H9 (cell line): ENCODE results near the gene PCID2. TPM values are rescaled to one million over a fixed set of nuclear protein-coding genes. Genes with fewer than 3 reads are reported as not detected.

Experiments
- DNase-seq: peaks from one replicate; pipeline ENCODE4 v3.0.0-alpha.2; 2017
- H2AFZ ChIP-seq: one replicate; pipeline ENCODE4 v1.6.1; 2013; ENCODE audit warnings: mild to moderate bottlenecking, low read length, control low read depth, moderate library complexity
- H2AK5ac ChIP-seq: 2 replicates; pipeline ENCODE4 v1.6.1; 2013; ENCODE audit warnings: low read length, control low read depth, mixed read lengths; ENCODE audit not compliant: insufficient read length
- H2BK120ac ChIP-seq: one replicate; pipeline ENCODE4 v1.6.1; 2013; ENCODE audit warnings: low read depth, mild to moderate bottlenecking, low read length, control low read depth, inconsistent platforms; ENCODE audit not compliant: poor library complexity, severe bottlenecking
- H2BK12ac ChIP-seq: 2 replicates; pipeline ENCODE4 v1.6.1; 2013; ENCODE audit warnings: low read length, control low read depth, mixed read lengths, low read depth; ENCODE audit not compliant: insufficient read length
- H2BK15ac ChIP-seq: 2 replicates; pipeline ENCODE4 v1.6.1; 2013; ENCODE audit warnings: low read depth, low read length, control low read depth
- H2BK20ac ChIP-seq: one replicate; pipeline ENCODE4 v1.6.1; 2013; ENCODE audit warnings: low read depth, mild to moderate bottlenecking, low read length, control low read depth, inconsistent platforms; ENCODE audit not compliant: poor library complexity, severe bottlenecking
- H2BK5ac ChIP-seq: 2 replicates; pipeline ENCODE4 v1.6.1; 2013; ENCODE audit warnings: low read length, control low read depth, mixed read lengths; ENCODE audit not compliant: insufficient read length
- H3K14ac ChIP-seq: 2 replicates; pipeline ENCODE4 v1.6.1; 2013; ENCODE audit warnings: low read length, control low read depth; ENCODE audit not compliant: insufficient read depth
- H3K18ac ChIP-seq: 2 replicates; pipeline ENCODE4 v1.6.1; 2013; ENCODE audit warnings: low read depth, mild to moderate bottlenecking, mixed read lengths, low read length, control low read depth; ENCODE audit not compliant: insufficient read length
- H3K23ac ChIP-seq: 2 replicates; pipeline ENCODE4 v1.6.1; 2013; ENCODE audit warnings: low read length, control low read depth, mixed read lengths, low read depth; ENCODE audit not compliant: insufficient read length
- H3K23me2 ChIP-seq: 2 replicates; pipeline ENCODE4 v1.6.1; 2013; ENCODE audit warnings: low read depth, mild to moderate bottlenecking, mixed read lengths, low read length, control low read depth; ENCODE audit not compliant: insufficient read length, poor library complexity, severe bottlenecking
- H3K27ac ChIP-seq: 2 replicates; pipeline ENCODE4 v1.5.1; 2013; ENCODE audit warnings: low read length, control low read depth, mixed read lengths, low read depth; ENCODE audit not compliant: insufficient read length
- H3K27me3 ChIP-seq: 2 replicates; pipeline ENCODE4 v1.6.1; 2013; ENCODE audit warnings: low read length, control low read depth, inconsistent platforms; ENCODE audit not compliant: insufficient read depth
- H3K4ac ChIP-seq: 2 replicates; pipeline ENCODE4 v1.6.1; 2013; ENCODE audit warnings: low read depth, mild to moderate bottlenecking, control low read depth, inconsistent platforms, low read length, moderate library complexity
- H3K4me1 ChIP-seq: 2 replicates; pipeline ENCODE4 v1.6.1; 2013; ENCODE audit warnings: low read length, control low read depth, inconsistent platforms; ENCODE audit not compliant: insufficient read depth
- H3K4me2 ChIP-seq: 2 replicates; pipeline ENCODE4 v1.6.1; 2013; ENCODE audit warnings: low read length, control low read depth, mixed read lengths; ENCODE audit not compliant: insufficient read length, insufficient read depth
- H3K56ac ChIP-seq: 2 replicates; pipeline ENCODE4 v1.6.1; 2013; ENCODE audit warnings: low read depth, mild to moderate bottlenecking, mixed read lengths, low read length, control low read depth; ENCODE audit not compliant: insufficient read length
- H3K79me1 ChIP-seq: 2 replicates; pipeline ENCODE4 v1.6.1; 2013; ENCODE audit warnings: low read depth, mild to moderate bottlenecking, moderate library complexity, low read length, control low read depth, inconsistent platforms; ENCODE audit not compliant: insufficient read depth, poor library complexity, severe bottlenecking
- H3K79me2 ChIP-seq: 2 replicates; pipeline ENCODE4 v1.6.1; 2013; ENCODE audit warnings: low read length, control low read depth, inconsistent platforms; ENCODE audit not compliant: insufficient read depth
- H3K9ac ChIP-seq: 2 replicates; pipeline ENCODE4 v1.6.1; 2013; ENCODE audit warnings: low read length, control low read depth, mixed read lengths; ENCODE audit not compliant: insufficient read length; ENCODE audit errors: extremely low read depth
- H3K9me3 ChIP-seq: one replicate; pipeline ENCODE4 v1.6.1; 2013; ENCODE audit warnings: low read depth, low read length, inconsistent platforms; ENCODE audit not compliant: control insufficient read depth
- H3T11ph ChIP-seq: one replicate; pipeline ENCODE4 v1.6.1; 2013; ENCODE audit warnings: mild to moderate bottlenecking, low read length, control low read depth, inconsistent platforms
- H4K20me1 ChIP-seq: one replicate; pipeline ENCODE4 v1.6.1; 2013; ENCODE audit not compliant: control insufficient read depth, insufficient read length, insufficient read depth
- H4K5ac ChIP-seq: 2 replicates; pipeline ENCODE4 v1.6.1; 2013; ENCODE audit warnings: low read depth, mild to moderate bottlenecking, mixed read lengths, low read length, control low read depth; ENCODE audit not compliant: insufficient read length
- H4K8ac ChIP-seq: replicated peaks from 2 replicates; pipeline ENCODE4 v1.6.1; 2013; ENCODE audit warnings: low read length, control low read depth, mixed read lengths, low read depth; ENCODE audit not compliant: insufficient read length
- H4K91ac ChIP-seq: 2 replicates; pipeline ENCODE4 v1.6.1; 2013; ENCODE audit warnings: low read depth, mild to moderate bottlenecking, moderate library complexity, mixed read lengths, low read length, control low read depth; ENCODE audit not compliant: insufficient read length
- H3K27ac Mint-ChIP-seq, 3 experiments: 2 replicates in 2 of 3; 3 replicates in 1 of 3; pipeline ENCODE4 v1.8.0; 2020 to 2021; ENCODE audit warnings: mixed read lengths in 3 of 3, mild to moderate bottlenecking in 1 of 3, moderate library complexity in 1 of 3
- H3K27me3 Mint-ChIP-seq: 2 replicates; pipeline ENCODE4 v1.8.0; 2021; ENCODE audit warnings: low read depth, mild to moderate bottlenecking, moderate library complexity, mixed read lengths
- H3K36me3 Mint-ChIP-seq, 3 experiments: 2 replicates in 2 of 3; 3 replicates in 1 of 3; pipeline ENCODE4 v1.8.0; 2020 to 2021; ENCODE audit warnings: low read depth in 3 of 3, mixed read lengths in 3 of 3; ENCODE audit not compliant: insufficient read depth in 1 of 3
- H3K4me1 Mint-ChIP-seq, 2 experiments: 2 replicates each; pipeline ENCODE4 v1.8.0; 2020; ENCODE audit warnings: mixed read lengths in 2 of 2
- H3K4me3 Mint-ChIP-seq, 2 experiments: 2 replicates in 1 of 2; 3 replicates in 1 of 2; pipeline ENCODE4 v1.8.0; 2020 to 2021; ENCODE audit warnings: mild to moderate bottlenecking in 2 of 2, mixed read lengths in 2 of 2, moderate library complexity in 1 of 2
- H3K9me3 Mint-ChIP-seq, 2 experiments: 2 replicates in 1 of 2; 3 replicates in 1 of 2; pipeline ENCODE4 v1.8.0; 2020; ENCODE audit warnings: mild to moderate bottlenecking in 2 of 2, mixed read lengths in 2 of 2, moderate library complexity in 1 of 2
- WGBS: extraction: QIAGEN DNeasy Blood & Tissue Kit; methylation state at CpG from one replicate; pipeline ENCODE4 v1.1.7; 2013; ENCODE audit warnings: missing lambda C conversion rate, low lambda C conversion rate, mixed read lengths; ENCODE audit not compliant: insufficient read length; ENCODE audit errors: extremely low coverage; 5-methylcytosine and 5-hydroxymethylcytosine counted together
- total RNA-seq: library from RNA; stranded (reverse); gene quantifications from 2 replicates; pipeline ENCODE4 v1.2.1, GENCODE V29; 2021
- TF ChIP-seq, protein P1 (sequence below): fragments of 200-600 bp; sonication (generic); conservative IDR thresholded peaks from 3 replicates; pipeline ENCODE4 v1.8.0; 2021; ENCODE audit warnings: antibody characterized with exemption, mild to moderate bottlenecking

PCID2 gene
- total RNA-seq, 1 experiment from 2014 or later: 66.0 TPM

DNA sequence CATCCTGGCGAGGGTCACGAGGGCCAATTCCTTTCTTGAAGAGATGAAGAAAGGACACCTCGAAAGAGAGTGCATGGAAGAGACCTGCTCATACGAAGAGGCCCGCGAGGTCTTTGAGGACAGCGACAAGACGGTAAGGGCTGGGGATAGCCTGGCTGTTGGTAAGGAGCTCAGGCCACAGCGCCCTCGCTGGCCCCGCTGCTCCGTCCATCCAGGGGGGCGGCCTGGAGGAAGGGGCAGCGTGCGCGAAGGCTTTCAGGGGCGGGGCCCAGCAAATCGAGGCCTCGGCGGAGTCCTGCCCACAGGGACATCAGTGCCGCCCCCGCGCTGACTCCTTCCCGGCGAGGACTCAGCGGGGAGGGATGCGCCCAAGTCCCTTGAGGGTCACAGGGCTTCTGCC is 79.0 kb downstream of the PCID2 start:
- H3K27me3 Mint-ChIP-seq: peaks cover 29% of the 10 kb centered on the region

More for the DNA sequence above, 79.0 kb downstream of the PCID2 start:
- H3K79me1 ChIP-seq: no peaks in the 10 kb centered on the region
- H3K23me2 ChIP-seq: no peaks in the 10 kb centered on the region
- H2BK20ac ChIP-seq: no peak overlapping the region
- no peak overlapping the region for H4K8ac ChIP-seq
- H2AFZ ChIP-seq: no peak overlapping the region
- H4K5ac ChIP-seq: no peak overlapping the region
- H3K14ac ChIP-seq: no peak overlapping the region; the same call in 1 of the 2 replicates
- H2AK5ac ChIP-seq: no peak overlapping the region
- H3K4me2 ChIP-seq: no peak overlapping the region
- H2BK15ac ChIP-seq: no peak overlapping the region
- peaks cover 2% of the 10 kb centered on the region; the same call in 1 of the 2 replicates for H3K27me3 ChIP-seq
- H3K36me3 Mint-ChIP-seq: no peaks in the 10 kb centered on the region
- H3K56ac ChIP-seq: no peak overlapping the region
- no peak overlapping the region for H3K23ac ChIP-seq
- no peak overlapping the region for H3K27ac ChIP-seq
- no peaks in the 10 kb centered on the region for H3K79me2 ChIP-seq
- WGBS: no CpG with 5 or more reads among the region's 27 CpGs
- H3K18ac ChIP-seq: no peak overlapping the region
- no peaks in the 10 kb centered on the region for H3K9me3 ChIP-seq
- H3T11ph ChIP-seq: no peak overlapping the region
- peak; percentile 69 for DNase-seq
- TF ChIP-seq, protein P1, sequence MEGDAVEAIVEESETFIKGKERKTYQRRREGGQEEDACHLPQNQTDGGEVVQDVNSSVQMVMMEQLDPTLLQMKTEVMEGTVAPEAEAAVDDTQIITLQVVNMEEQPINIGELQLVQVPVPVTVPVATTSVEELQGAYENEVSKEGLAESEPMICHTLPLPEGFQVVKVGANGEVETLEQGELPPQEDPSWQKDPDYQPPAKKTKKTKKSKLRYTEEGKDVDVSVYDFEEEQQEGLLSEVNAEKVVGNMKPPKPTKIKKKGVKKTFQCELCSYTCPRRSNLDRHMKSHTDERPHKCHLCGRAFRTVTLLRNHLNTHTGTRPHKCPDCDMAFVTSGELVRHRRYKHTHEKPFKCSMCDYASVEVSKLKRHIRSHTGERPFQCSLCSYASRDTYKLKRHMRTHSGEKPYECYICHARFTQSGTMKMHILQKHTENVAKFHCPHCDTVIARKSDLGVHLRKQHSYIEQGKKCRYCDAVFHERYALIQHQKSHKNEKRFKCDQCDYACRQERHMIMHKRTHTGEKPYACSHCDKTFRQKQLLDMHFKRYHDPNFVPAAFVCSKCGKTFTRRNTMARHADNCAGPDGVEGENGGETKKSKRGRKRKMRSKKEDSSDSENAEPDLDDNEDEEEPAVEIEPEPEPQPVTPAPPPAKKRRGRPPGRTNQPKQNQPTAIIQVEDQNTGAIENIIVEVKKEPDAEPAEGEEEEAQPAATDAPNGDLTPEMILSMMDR: no peak
- H3K4me1 ChIP-seq: no peaks in the 10 kb centered on the region
- H3K9ac ChIP-seq: no peak overlapping the region
- no peak overlapping the region for H2BK12ac ChIP-seq
- H3K9me3 Mint-ChIP-seq: no peaks in the 10 kb centered on the region
- peaks cover 5 to 11% of the 10 kb centered on the region in 2 experiments for H3K4me1 Mint-ChIP-seq
- no peak overlapping the region for H2BK5ac ChIP-seq
- no peak overlapping the region for H3K4me3 Mint-ChIP-seq
- H3K27ac Mint-ChIP-seq: no peak overlapping the region
- H4K20me1 ChIP-seq: no peaks in the 10 kb centered on the region
- no peak overlapping the region for H3K4ac ChIP-seq
- H4K91ac ChIP-seq: no peak overlapping the region
- H2BK120ac ChIP-seq: no peak overlapping the region

Other genes starting within 250 kb of the PCID2 start
- gene MCF2L, start 239.5 kb downstream of the PCID2 start, total RNA-seq: 17.0 and 18.5 TPM in 2 replicates
- gene F7, start 102.9 kb downstream of the PCID2 start, total RNA-seq: 0.66 and 0.81 TPM in 2 replicates
- 1.7 TPM in 2 replicates for gene F10, start 85.9 kb downstream of the PCID2 start, total RNA-seq
- gene PROZ, start 50.0 kb downstream of the PCID2 start, total RNA-seq: not detected in 2 replicates
- gene CUL4A, start 944 bp upstream of the PCID2 start, total RNA-seq: 94.7 and 97.9 TPM in 2 replicates
- 131 and 139 TPM in 2 replicates for gene LAMP1, start 88.6 kb upstream of the PCID2 start, total RNA-seq
- 54.8 and 55.0 TPM in 2 replicates for gene GRTP1, start 155.5 kb upstream of the PCID2 start, total RNA-seq
- 2.7 and 2.8 TPM in 2 replicates for gene ADPRHL1, start 244.8 kb upstream of the PCID2 start, total RNA-seq